NT2/D1 (cell line): ENCODE results near the gene CD53.

Experiments used
- SUZ12 ChIP-seq: IDR thresholded peaks from 2 replicates; pipeline ENCODE4 v1.6.1; 2011; ENCODE audit not compliant: insufficient read length, insufficient read depth; ENCODE audit errors: extremely low read depth
- YY1 ChIP-seq: IDR thresholded peaks from 2 replicates; pipeline ENCODE4 v1.6.1; 2011; ENCODE audit not compliant: insufficient read length, insufficient read depth
- ZNF274 ChIP-seq: IDR thresholded peaks from 2 replicates; pipeline ENCODE4 v1.6.1; 2011; ENCODE audit warnings: mild to moderate bottlenecking, low read depth, low read length

GRCh38 chr1:110918016-110918415 lies 45.1 kb downstream of the CD53 start:
- TF ChIP-seq YY1 (no peak), ZNF274 (no peak), SUZ12 (no peak)
